Measurements from ENCODE around the gene CORO2B. TPM values are rescaled to one million over a fixed set of nuclear protein-coding genes. Genes with fewer than 3 reads are reported as not detected.

CORO2B gene
- 11.6 and 21.0 TPM in 2 replicates for total RNA-seq

GRCh38 chr15:68578980-68579935, at the start of gene CORO2B:
CORO2B (plus strand) TSS chr15:68578993; CDS start chr15:68579263, 270 bp downstream.

Other genes starting within 250 kb of the CORO2B start
- 15.3 and 16.8 TPM in 2 replicates for gene ITGA11, start 146.8 kb upstream of the CORO2B start, total RNA-seq
- 28.8 and 50.5 TPM in 2 replicates for gene ANP32A, start 241.9 kb downstream of the CORO2B start, total RNA-seq